GM21526 (cell line): ENCODE data around the gene APLN.

Experiments used
- ATAC-seq: cut with Tn5 transposase; IDR thresholded peaks from one replicate; pipeline ENCODE4 v1.9.1; 2021; ENCODE audit warnings: moderate library complexity; ENCODE audit not compliant: unreplicated experiment, low FRiP score

APLN gene

GRCh38 chrX:129600981-129601424 is 53.8 kb downstream of the APLN start:
- ATAC-seq: no peak

GRCh38 chrX:129599996-129600395 is 54.8 kb downstream of the APLN start:
- ATAC-seq: no peak

GRCh38 chrX:129599499-129599898 is 55.3 kb downstream of the APLN start:
- ATAC-seq: no peak

GRCh38 chrX:129597905-129598304 is 56.9 kb downstream of the APLN start:
- no peak for ATAC-seq

DNA sequence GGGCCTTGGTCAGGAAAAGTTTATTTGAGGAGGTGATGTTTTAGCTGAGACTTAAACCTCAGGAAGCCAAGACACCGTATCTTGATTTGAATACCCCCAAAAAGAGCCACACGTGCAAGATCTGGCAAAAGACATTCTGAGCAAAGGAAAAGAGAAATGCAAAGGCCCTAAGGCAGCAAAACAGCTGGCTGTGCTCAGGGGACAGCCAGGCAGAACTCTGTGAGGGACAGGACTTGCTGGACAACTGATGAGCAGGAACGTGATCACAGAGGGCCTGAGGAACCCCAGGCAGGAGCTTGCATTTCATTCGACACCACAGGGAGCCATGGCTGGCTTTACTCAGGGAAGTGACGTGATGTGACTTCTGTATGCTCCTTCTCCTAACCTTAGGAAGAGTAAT is 58.7 kb downstream of the APLN start:
- ATAC-seq: no peak
